PC-9 (cell line): ENCODE measurements around the gene TMEM94.

Source experiments
- CTCF ChIP-seq: fragments of 200-600 bp; sonication (generic); conservative IDR thresholded peaks from 2 replicates; pipeline ENCODE4 v1.6.1; 2017; ENCODE audit warnings: mixed run types, antibody characterized with exemption, mild to moderate bottlenecking, moderate library complexity
- EZH2 ChIP-seq: fragments of 200-600 bp; sonication (generic); IDR thresholded peaks from 2 replicates; pipeline ENCODE4 v1.8.0; 2017; ENCODE audit warnings: antibody characterized with exemption, low read depth

- TF ChIP-seq CTCF (no peak), EZH2 (no peak)
Observed at GRCh38 chr17:75516255-75516618, 59.8 kb downstream of the TMEM94 start, which contains the start of gene TSEN54.
